ENCODE data around the gene EIF4G3.
A peak's percentile ranks its signal among the peaks of the same experiment; 100 is the strongest.

EIF4G3 gene

GRCh38 chr1:20958430-20958829, 218.3 kb downstream of the EIF4G3 start:
- H3K4me1 ChIP-seq (ENCODE audit: control insufficient read depth, insufficient read depth, low read length): peaks cover 6% of the 10 kb centered on the region
- DNase-seq (ENCODE audit: low read depth): no peak
- no peaks in the 10 kb centered on the region for H3K9me3 ChIP-seq (ENCODE audit: control insufficient read depth, low read length)
- peaks cover 12% of the 10 kb centered on the region for H3K36me3 ChIP-seq (ENCODE audit: control insufficient read depth, insufficient read depth, low read length, severe bottlenecking)
- H3K9ac ChIP-seq (ENCODE audit: low read length): no peak overlapping the region
- H3K27me3 ChIP-seq (replicated peaks; ENCODE audit: control insufficient read depth, insufficient read depth, low read length): no peaks in the 10 kb centered on the region
- H3K4me3 ChIP-seq (ENCODE audit: low read length): no peak overlapping the region

- H3K27me3 ChIP-seq (replicated peaks; ENCODE audit: control insufficient read depth, insufficient read depth, low read length): no peaks in the 10 kb centered on the region
- no peaks in the 10 kb centered on the region for H3K4me1 ChIP-seq (ENCODE audit: control insufficient read depth, insufficient read depth, low read length)
- H3K9ac ChIP-seq (ENCODE audit: low read length): no peak overlapping the region
- peaks cover 12% of the 10 kb centered on the region for H3K36me3 ChIP-seq (ENCODE audit: control insufficient read depth, insufficient read depth, low read length, severe bottlenecking)
- no peaks in the 10 kb centered on the region for H3K9me3 ChIP-seq (ENCODE audit: control insufficient read depth, low read length)
- DNase-seq (ENCODE audit: low read depth): no peak
- no peak overlapping the region for H3K4me3 ChIP-seq (ENCODE audit: low read length)
Measured at GRCh38 chr1:20956272-20956671, 220.4 kb downstream of the EIF4G3 start.

GRCh38 chr1:20950679-20951078, 226.0 kb downstream of the EIF4G3 start:
- Histone ChIP-seq H3K9ac (ENCODE audit: low read length) (no peak overlapping the region), H3K36me3 (ENCODE audit: control insufficient read depth, insufficient read depth, low read length, severe bottlenecking) (peaks cover 20% of the 10 kb centered on the region), H3K9me3 (ENCODE audit: control insufficient read depth, low read length) (no peaks in the 10 kb centered on the region), H3K27me3 (replicated peaks; ENCODE audit: control insufficient read depth, insufficient read depth, low read length) (no peaks in the 10 kb centered on the region), H3K4me1 (ENCODE audit: control insufficient read depth, insufficient read depth, low read length) (peaks cover 31% of the 10 kb centered on the region), H3K4me3 (ENCODE audit: low read length) (no peak overlapping the region)
- peak; percentile 18 for DNase-seq (ENCODE audit: low read depth)

- Histone ChIP-seq H3K4me3 (ENCODE audit: low read length) (no peak overlapping the region), H3K9me3 (ENCODE audit: control insufficient read depth, low read length) (no peaks in the 10 kb centered on the region), H3K4me1 (ENCODE audit: control insufficient read depth, insufficient read depth, low read length) (peaks cover 32% of the 10 kb centered on the region), H3K9ac (ENCODE audit: low read length) (no peak overlapping the region), H3K36me3 (ENCODE audit: control insufficient read depth, insufficient read depth, low read length, severe bottlenecking) (peaks cover 20% of the 10 kb centered on the region), H3K27me3 (replicated peaks; ENCODE audit: control insufficient read depth, insufficient read depth, low read length) (no peaks in the 10 kb centered on the region)
- no peak for DNase-seq (ENCODE audit: low read depth)
Measured at GRCh38 chr1:20949871-20950590, 226.7 kb downstream of the EIF4G3 start.

GRCh38 chr1:20948101-20948500, 228.6 kb downstream of the EIF4G3 start:
- H3K4me1 ChIP-seq (ENCODE audit: control insufficient read depth, insufficient read depth, low read length): peaks cover 37% of the 10 kb centered on the region
- no peak for DNase-seq (ENCODE audit: low read depth)
- H3K36me3 ChIP-seq (ENCODE audit: control insufficient read depth, insufficient read depth, low read length, severe bottlenecking): peaks cover 13% of the 10 kb centered on the region

GRCh38 chr1:20947409-20947808, 229.3 kb downstream of the EIF4G3 start:
- peaks cover 13% of the 10 kb centered on the region for H3K36me3 ChIP-seq (ENCODE audit: control insufficient read depth, insufficient read depth, low read length, severe bottlenecking)
- H3K27me3 ChIP-seq (replicated peaks; ENCODE audit: control insufficient read depth, insufficient read depth, low read length): no peaks in the 10 kb centered on the region
- DNase-seq (ENCODE audit: low read depth): no peak
- peaks cover 37% of the 10 kb centered on the region for H3K4me1 ChIP-seq (ENCODE audit: control insufficient read depth, insufficient read depth, low read length)
- peak overlapping the region; percentile 36 for H3K9ac ChIP-seq (ENCODE audit: low read length)
- H3K9me3 ChIP-seq (ENCODE audit: control insufficient read depth, low read length): no peaks in the 10 kb centered on the region
- no peak overlapping the region for H3K4me3 ChIP-seq (ENCODE audit: low read length)

More at GRCh38 chr1:20948101-20948500, 228.6 kb downstream of the EIF4G3 start:
- H3K4me3 ChIP-seq (ENCODE audit: low read length): no peak overlapping the region
- H3K27me3 ChIP-seq (replicated peaks; ENCODE audit: control insufficient read depth, insufficient read depth, low read length): no peaks in the 10 kb centered on the region
- H3K9me3 ChIP-seq (ENCODE audit: control insufficient read depth, low read length): no peaks in the 10 kb centered on the region
- no peak overlapping the region for H3K9ac ChIP-seq (ENCODE audit: low read length)

- H3K9ac ChIP-seq (ENCODE audit: low read length): no peak overlapping the region
- peak; percentile 25 for DNase-seq (ENCODE audit: low read depth)
- H3K4me3 ChIP-seq (ENCODE audit: low read length): no peak overlapping the region
- peaks cover 23% of the 10 kb centered on the region for H3K36me3 ChIP-seq (ENCODE audit: control insufficient read depth, insufficient read depth, low read length, severe bottlenecking)
- no peaks in the 10 kb centered on the region for H3K27me3 ChIP-seq (replicated peaks; ENCODE audit: control insufficient read depth, insufficient read depth, low read length)
- no peaks in the 10 kb centered on the region for H3K9me3 ChIP-seq (ENCODE audit: control insufficient read depth, low read length)
- no peaks in the 10 kb centered on the region for H3K4me1 ChIP-seq (ENCODE audit: control insufficient read depth, insufficient read depth, low read length)
Measured at GRCh38 chr1:20936621-20937020, 240.1 kb downstream of the EIF4G3 start.

GRCh38 chr1:20936216-20936615, 240.5 kb downstream of the EIF4G3 start:
- Histone ChIP-seq H3K9ac (ENCODE audit: low read length) (no peak overlapping the region), H3K27me3 (replicated peaks; ENCODE audit: control insufficient read depth, insufficient read depth, low read length) (no peaks in the 10 kb centered on the region), H3K36me3 (ENCODE audit: control insufficient read depth, insufficient read depth, low read length, severe bottlenecking) (peaks cover 19% of the 10 kb centered on the region), H3K4me3 (ENCODE audit: low read length) (no peak overlapping the region), H3K9me3 (ENCODE audit: control insufficient read depth, low read length) (no peaks in the 10 kb centered on the region), H3K4me1 (ENCODE audit: control insufficient read depth, insufficient read depth, low read length) (no peaks in the 10 kb centered on the region)
- DNase-seq (ENCODE audit: low read depth): no peak

GRCh38 chr1:20935717-20936116, 241.0 kb downstream of the EIF4G3 start:
- Histone ChIP-seq H3K27me3 (replicated peaks; ENCODE audit: control insufficient read depth, insufficient read depth, low read length) (no peaks in the 10 kb centered on the region), H3K36me3 (ENCODE audit: control insufficient read depth, insufficient read depth, low read length, severe bottlenecking) (peaks cover 14% of the 10 kb centered on the region), H3K9me3 (ENCODE audit: control insufficient read depth, low read length) (no peaks in the 10 kb centered on the region), H3K4me1 (ENCODE audit: control insufficient read depth, insufficient read depth, low read length) (no peaks in the 10 kb centered on the region), H3K4me3 (ENCODE audit: low read length) (no peak overlapping the region), H3K9ac (ENCODE audit: low read length) (no peak overlapping the region)
- DNase-seq (ENCODE audit: low read depth): no peak

- DNase-seq (ENCODE audit: low read depth): no peak
- H3K9ac ChIP-seq (ENCODE audit: low read length): no peak overlapping the region
- H3K36me3 ChIP-seq (ENCODE audit: control insufficient read depth, insufficient read depth, low read length, severe bottlenecking): peaks cover 33% of the 10 kb centered on the region
- no peak overlapping the region for H3K4me3 ChIP-seq (ENCODE audit: low read length)
- no peaks in the 10 kb centered on the region for H3K4me1 ChIP-seq (ENCODE audit: control insufficient read depth, insufficient read depth, low read length)
- no peaks in the 10 kb centered on the region for H3K27me3 ChIP-seq (replicated peaks; ENCODE audit: control insufficient read depth, insufficient read depth, low read length)
- H3K9me3 ChIP-seq (ENCODE audit: control insufficient read depth, low read length): no peaks in the 10 kb centered on the region
Measured at GRCh38 chr1:20932437-20932977, 244.2 kb downstream of the EIF4G3 start.

GRCh38 chr1:20931930-20932436, 244.7 kb downstream of the EIF4G3 start:
- Histone ChIP-seq H3K9me3 (ENCODE audit: control insufficient read depth, low read length) (no peaks in the 10 kb centered on the region), H3K4me1 (ENCODE audit: control insufficient read depth, insufficient read depth, low read length) (no peaks in the 10 kb centered on the region), H3K9ac (ENCODE audit: low read length) (no peak overlapping the region), H3K36me3 (ENCODE audit: control insufficient read depth, insufficient read depth, low read length, severe bottlenecking) (peaks cover 33% of the 10 kb centered on the region), H3K27me3 (replicated peaks; ENCODE audit: control insufficient read depth, insufficient read depth, low read length) (no peaks in the 10 kb centered on the region), H3K4me3 (ENCODE audit: low read length) (no peak overlapping the region)
- DNase-seq (ENCODE audit: low read depth): no peak
